Measurements from ENCODE around the gene ADD1.

The ADD1 gene

GRCh38 chr4:2820216-2820982 is 23.2 kb upstream of the ADD1 start:
- no peak for TF ChIP-seq Cebpa-rat (IDR thresholded peaks at IDR 0.05)
- H3K27me3 ChIP-seq: peaks cover 16% of the 10 kb centered on the region
- H4K20me1 ChIP-seq: peaks cover 86% of the 10 kb centered on the region
- peak overlapping the region; percentile 1; the same call in 1 of the 2 replicates for H3K27ac ChIP-seq
- no peak overlapping the region for H3K9ac ChIP-seq
- H3K4me3 ChIP-seq: no peak overlapping the region
- peak overlapping the region; percentile 88 for H3K4me2 ChIP-seq
- peaks cover 56% of the 10 kb centered on the region for H3K36me3 ChIP-seq
- peaks cover 71% of the 10 kb centered on the region for H3K4me1 ChIP-seq
- H3K9me3 ChIP-seq: no peaks in the 10 kb centered on the region

DNA sequence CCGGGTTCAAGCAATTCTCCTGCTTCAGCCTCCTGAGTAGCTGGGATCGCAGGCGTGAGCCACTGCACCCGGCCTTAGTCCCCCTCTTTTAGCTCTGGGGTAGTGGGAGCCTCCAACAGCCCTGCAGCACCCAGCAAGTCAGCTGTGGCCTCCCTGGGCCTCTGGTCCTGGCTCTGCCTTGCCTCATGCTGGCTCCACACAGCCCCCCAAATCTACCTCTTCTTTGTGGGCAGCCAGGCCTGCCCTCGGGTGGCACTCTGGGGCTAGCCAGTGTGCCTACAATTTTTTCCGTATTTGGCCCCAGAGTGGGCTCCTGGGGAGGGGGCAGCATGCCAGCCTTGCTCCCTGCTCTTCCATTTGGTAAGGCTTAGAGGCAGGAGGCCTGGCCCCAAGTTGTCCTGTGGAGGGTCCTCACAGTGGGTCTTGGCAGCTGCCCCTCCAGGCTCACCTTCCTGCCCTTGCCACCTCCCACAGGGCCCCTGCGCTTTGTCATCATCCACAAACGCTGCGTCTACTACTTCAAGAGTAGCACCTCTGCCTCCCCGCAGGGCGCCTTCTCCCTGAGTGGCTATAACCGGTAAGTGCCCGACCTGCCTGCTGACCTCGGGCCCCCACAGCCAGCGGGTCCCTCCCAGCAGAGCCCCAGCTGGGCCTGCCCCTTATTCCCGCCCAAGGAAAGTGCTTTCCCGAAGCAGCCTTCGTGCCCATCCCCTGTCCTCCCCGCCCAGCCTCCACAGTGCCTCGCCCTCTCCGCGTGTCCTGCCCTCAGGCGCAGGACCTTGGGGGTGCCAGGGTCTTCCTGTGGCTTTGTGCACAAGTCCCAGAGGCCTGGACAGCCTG is 21.0 kb upstream of the ADD1 start:
- no peak overlapping the region for H3K27ac ChIP-seq
- peaks cover 76% of the 10 kb centered on the region for H3K36me3 ChIP-seq
- H3K27me3 ChIP-seq: peaks cover 8% of the 10 kb centered on the region; the same call in 1 of the 2 replicates

DNA sequence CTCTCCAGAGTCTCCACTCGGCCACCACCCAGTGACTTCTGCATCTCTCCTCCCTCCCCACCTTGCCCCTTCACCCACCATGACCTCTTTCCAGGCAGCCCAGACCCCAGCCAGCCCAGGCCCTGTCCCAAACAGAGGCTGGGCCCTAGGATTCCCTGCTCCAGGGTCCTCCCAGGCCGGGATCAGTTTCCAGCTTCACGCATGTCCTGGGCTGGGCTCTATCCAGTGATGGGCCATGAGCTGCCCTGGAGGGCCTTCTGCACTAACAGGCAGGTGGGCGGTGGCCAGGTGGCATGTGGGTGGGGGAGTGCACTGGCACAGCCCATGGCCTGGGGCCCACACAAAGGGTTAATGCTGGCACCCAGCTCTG is 20.4 kb upstream of the ADD1 start:
- no peak overlapping the region for H3K9ac ChIP-seq
- no peak overlapping the region for H3K4me2 ChIP-seq
- H3K9me3 ChIP-seq: no peaks in the 10 kb centered on the region
- H4K20me1 ChIP-seq: peaks cover 82% of the 10 kb centered on the region
- H3K4me1 ChIP-seq: peaks cover 48% of the 10 kb centered on the region
- no peak for TF ChIP-seq Cebpa-rat (IDR thresholded peaks at IDR 0.05)
- peaks cover 82% of the 10 kb centered on the region for H3K36me3 ChIP-seq
- peaks cover 4% of the 10 kb centered on the region; the same call in 1 of the 2 replicates for H3K27me3 ChIP-seq
- H3K4me3 ChIP-seq: no peak overlapping the region
- no peak overlapping the region for H3K27ac ChIP-seq

More for the DNA sequence above, 21.0 kb upstream of the ADD1 start:
- Histone ChIP-seq H3K9ac (no peak overlapping the region), H3K4me1 (peaks cover 54% of the 10 kb centered on the region), H3K4me2 (no peak overlapping the region), H4K20me1 (peaks cover 78% of the 10 kb centered on the region), H3K4me3 (no peak overlapping the region), H3K9me3 (no peaks in the 10 kb centered on the region)
- no peak for TF ChIP-seq Cebpa-rat (IDR thresholded peaks at IDR 0.05)

DNA sequence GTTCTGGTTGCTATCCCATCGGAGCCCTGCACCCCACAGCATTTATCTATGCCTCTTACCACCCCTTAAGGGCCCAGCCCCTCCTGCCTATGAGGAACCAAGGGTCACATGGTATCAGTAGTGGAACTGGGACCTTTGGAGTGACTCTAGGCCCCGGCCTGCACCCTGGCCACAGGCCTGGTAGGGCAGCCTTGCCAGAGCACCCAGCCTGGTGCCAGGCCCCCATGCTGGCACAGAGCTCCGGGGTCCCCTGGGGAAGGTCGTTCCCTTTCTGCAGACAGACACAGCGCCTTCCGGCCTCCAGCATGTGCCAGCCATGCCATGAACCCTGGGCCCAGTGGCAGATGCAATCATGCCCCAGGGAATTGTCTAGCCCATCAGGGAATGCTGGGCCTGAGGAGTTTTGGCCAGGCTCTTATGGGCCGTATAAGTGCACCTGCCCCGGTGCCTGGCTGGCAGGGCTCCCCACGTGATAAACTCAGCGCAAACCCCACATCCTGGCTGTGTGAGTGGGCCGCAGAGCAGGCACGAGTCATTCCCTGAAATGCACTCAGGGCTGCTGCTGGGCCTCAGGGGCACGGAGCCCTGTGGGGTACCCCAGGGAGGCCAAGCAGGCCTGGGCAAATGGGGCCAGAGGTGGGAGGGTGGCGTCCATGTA is 19.8 kb upstream of the ADD1 start:
- Histone ChIP-seq H4K20me1 (peaks cover 87% of the 10 kb centered on the region), H3K4me1 (peaks cover 44% of the 10 kb centered on the region), H3K27me3 (no peaks in the 10 kb centered on the region), H3K9me3 (no peaks in the 10 kb centered on the region), H3K4me2 (no peak overlapping the region), H3K4me3 (no peak overlapping the region), H3K27ac (no peak overlapping the region), H3K36me3 (peaks cover 87% of the 10 kb centered on the region), H3K9ac (no peak overlapping the region)
- TF ChIP-seq Cebpa-rat (IDR thresholded peaks at IDR 0.05): no peak

DNA sequence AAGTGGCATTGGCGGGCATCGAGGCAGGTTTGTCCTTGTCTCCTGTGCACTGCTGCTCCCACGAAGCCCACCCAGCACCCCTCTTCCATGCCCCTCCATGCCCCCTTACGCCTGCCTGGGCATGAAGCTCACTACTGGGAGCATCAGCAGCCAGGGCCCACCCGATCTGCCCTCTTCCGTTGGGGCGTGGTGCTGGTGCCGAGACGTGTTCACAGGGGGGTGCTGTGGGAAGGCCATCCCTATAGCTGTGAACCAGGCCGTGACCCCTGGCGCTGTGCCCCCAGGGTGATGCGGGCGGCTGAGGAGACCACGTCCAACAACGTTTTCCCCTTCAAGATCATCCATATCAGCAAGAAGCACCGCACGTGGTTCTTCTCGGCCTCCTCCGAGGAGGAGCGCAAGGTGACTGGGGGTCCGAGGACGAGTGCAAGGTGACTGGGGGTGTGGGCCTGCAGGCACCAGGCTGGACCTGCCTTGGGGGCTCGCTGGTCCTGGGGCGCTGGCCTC is 19.3 kb upstream of the ADD1 start:
- Histone ChIP-seq H3K4me1 (peaks cover 39% of the 10 kb centered on the region), H3K27me3 (no peaks in the 10 kb centered on the region), H3K9ac (no peak overlapping the region), H3K4me3 (no peak overlapping the region), H3K4me2 (no peak overlapping the region), H3K36me3 (peaks cover 90% of the 10 kb centered on the region), H3K9me3 (no peaks in the 10 kb centered on the region), H3K27ac (no peak overlapping the region), H4K20me1 (peaks cover 85% of the 10 kb centered on the region)
- TF ChIP-seq Cebpa-rat (IDR thresholded peaks at IDR 0.05): no peak

GRCh38 chr4:2824836-2825381 is 18.7 kb upstream of the ADD1 start:
- no peak overlapping the region for H3K27ac ChIP-seq
- no peak overlapping the region for H3K9ac ChIP-seq
- H3K27me3 ChIP-seq: no peaks in the 10 kb centered on the region
- H3K9me3 ChIP-seq: no peaks in the 10 kb centered on the region
- H4K20me1 ChIP-seq: peaks cover 85% of the 10 kb centered on the region
- peaks cover 94% of the 10 kb centered on the region for H3K36me3 ChIP-seq
- peaks cover 39% of the 10 kb centered on the region for H3K4me1 ChIP-seq
- H3K4me3 ChIP-seq: no peak overlapping the region
- no peak for TF ChIP-seq Cebpa-rat (IDR thresholded peaks at IDR 0.05)
- H3K4me2 ChIP-seq: no peak overlapping the region

DNA sequence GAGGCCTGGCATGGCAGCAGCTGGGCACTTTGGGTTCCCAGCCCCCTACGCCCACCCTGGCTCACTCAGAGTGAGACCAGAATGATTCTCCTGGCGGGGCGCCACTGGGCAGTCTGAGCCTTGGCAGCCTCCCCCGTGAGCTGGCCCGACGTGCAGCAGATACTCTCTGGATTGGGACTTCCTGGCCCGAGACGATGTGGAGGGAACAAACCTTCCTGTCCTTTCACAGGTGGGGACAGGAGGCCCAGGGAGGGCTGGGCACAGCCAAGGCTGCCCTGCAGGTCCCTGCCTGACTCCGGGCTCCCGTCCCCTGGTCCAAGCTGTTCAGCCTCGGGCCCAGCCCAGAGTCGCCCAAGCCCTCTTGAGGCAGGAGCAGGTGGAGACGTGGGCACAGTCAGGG is 17.9 kb upstream of the ADD1 start:
- Histone ChIP-seq H3K27me3 (no peaks in the 10 kb centered on the region; the same call in 1 of the 2 replicates), H3K9ac (no peak overlapping the region), H3K4me3 (no peak overlapping the region), H3K27ac (no peak overlapping the region), H3K36me3 (peaks cover 94% of the 10 kb centered on the region), H4K20me1 (peaks cover 85% of the 10 kb centered on the region), H3K4me1 (peaks cover 39% of the 10 kb centered on the region), H3K9me3 (no peaks in the 10 kb centered on the region), H3K4me2 (0 out of 2 replicates have a peak overlapping the region, but pooled peaks have one; percentile 0)
- no peak for TF ChIP-seq Cebpa-rat (IDR thresholded peaks at IDR 0.05)

- H3K4me1 ChIP-seq: peaks cover 52% of the 10 kb centered on the region
- no peak overlapping the region for H3K4me2 ChIP-seq
- TF ChIP-seq Cebpa-rat (IDR thresholded peaks at IDR 0.05): no peak
- no peak overlapping the region for H3K9ac ChIP-seq
- peaks cover 85% of the 10 kb centered on the region for H4K20me1 ChIP-seq
- H3K27me3 ChIP-seq: no peaks in the 10 kb centered on the region; the same call in 1 of the 2 replicates
- H3K36me3 ChIP-seq: peaks cover 92% of the 10 kb centered on the region
- no peak overlapping the region for H3K27ac ChIP-seq
- H3K4me3 ChIP-seq: no peak overlapping the region
- no peaks in the 10 kb centered on the region for H3K9me3 ChIP-seq
These were observed 16.4 kb upstream of the ADD1 start for GRCh38 chr4:2827071-2827873.

Data from BLaER1 (cell line).